ENCODE data around the gene ESF1.

The ESF1 gene

DNA sequence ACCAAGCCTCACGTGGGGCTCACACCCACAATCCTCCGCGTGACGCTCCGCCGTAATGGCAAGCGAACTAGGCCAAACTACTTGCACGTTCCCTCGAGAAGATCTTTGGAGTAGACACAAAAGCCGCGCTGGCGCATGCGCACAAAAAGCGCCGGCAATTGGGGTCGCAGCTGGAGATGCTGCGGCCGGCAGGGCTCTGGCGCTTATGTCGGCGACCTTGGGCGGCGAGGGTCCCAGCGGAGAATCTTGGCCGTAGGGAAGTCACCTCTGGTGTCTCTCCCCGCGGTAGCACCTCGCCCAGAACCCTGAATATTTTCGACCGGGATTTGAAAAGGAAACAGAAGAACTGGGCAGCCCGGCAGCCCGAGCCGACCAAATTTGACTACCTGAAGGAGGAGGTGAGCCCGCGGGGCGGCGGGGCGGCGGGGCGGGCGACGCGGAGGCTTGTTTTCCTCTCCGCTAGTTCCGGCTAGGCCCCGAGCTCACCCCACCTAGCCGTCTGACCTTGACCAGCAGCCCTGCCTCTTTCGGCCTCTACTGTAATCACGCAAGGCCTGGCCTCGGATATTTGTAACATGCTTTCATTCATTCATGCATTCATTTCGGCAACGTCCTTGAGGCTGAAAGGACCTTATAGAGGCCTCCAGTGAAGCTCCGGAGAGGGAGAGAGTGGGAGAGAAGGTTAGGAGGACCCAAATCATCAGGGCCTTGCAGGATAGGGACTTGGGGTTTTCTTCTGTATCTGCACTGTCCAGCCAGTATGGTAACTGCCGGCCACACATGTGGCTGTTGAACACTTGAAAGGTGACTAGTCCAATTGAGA, at the start of gene ESF1, which contains the start of gene NDUFAF5:
Gene ESF1, minus strand, starts transcription at position 27 of the 823 bp plus-strand sequence. CDS start 1,779 bp downstream, outside the sequence.
Gene NDUFAF5, plus strand, starts transcription at position 136 of the 823 bp plus-strand sequence. Its CDS starts 41 bp downstream, at position 177.
- peak; percentile 98 for DNase-seq (ENCODE audit: low read depth)

GRCh38 chr20:13831476-13831875, 46.8 kb upstream of the ESF1 start:
- DNase-seq (ENCODE audit: low read depth): no peak

GRCh38 chr20:13825465-13825864, 40.7 kb upstream of the ESF1 start:
- DNase-seq (ENCODE audit: low read depth): no peak

DNA sequence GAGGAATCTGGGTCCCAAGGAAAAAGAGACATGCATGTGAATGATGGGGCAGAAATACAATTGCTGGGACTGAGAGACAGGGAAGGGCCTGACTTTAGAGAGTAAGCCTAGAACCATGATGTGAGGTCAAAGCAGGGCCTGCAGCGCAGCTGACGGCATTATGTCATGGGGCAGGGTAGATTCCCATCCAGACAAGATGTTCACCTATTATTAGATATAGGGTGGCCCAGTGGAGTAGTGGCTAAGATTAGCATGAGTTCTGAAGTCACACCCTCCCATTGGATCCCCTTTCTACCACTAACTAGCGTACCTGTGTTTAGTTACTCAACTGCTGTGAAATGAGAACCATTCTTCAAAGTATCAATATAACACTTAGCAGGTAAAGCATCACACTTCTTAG, 39.7 kb upstream of the ESF1 start:
- no peak for DNase-seq (ENCODE audit: low read depth)

DNA sequence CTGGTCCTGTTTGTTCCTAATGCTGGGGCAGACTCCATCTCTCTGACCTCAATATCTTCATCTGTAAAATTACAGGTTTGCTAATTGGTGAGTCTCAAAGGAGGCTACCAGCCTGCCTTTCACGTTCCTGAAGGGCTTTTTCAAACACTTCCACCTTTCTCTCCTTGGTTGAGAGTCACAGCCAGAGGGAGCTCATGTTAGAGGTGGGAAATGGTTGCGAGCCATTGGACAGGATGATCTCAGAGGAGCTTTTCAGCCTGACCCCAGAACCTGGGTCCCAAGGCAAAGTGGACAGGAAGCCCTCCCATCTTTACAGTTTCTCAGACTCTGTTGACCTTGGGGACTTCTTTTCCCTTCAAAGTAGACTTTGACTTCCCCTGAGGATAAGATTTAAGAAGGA, 37.7 kb upstream of the ESF1 start:
- no peak for DNase-seq (ENCODE audit: low read depth)

DNA sequence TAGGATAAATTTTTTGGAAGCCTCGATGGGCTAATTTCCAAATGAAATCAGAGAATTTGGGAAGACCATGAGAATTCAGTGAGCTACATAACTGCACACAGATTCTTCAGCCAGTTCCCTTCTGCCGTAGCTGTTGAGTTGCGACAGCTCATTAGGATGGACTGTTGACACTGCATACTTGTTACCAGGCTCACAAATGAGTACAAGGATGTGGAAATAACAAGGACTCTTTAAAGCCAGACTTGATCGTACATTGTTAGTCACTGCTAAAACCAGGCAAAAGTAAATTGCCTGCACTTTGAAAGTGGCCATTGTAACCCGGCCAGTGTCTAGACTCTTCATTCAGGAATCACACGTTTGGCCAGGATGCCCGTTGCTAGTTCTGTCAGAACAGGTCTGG, 37.2 kb upstream of the ESF1 start:
- DNase-seq (ENCODE audit: low read depth): peak; percentile 25

GRCh38 chr20:13819885-13820645, 35.3 kb upstream of the ESF1 start:
- DNase-seq (ENCODE audit: low read depth): peak; percentile 55

GRCh38 chr20:13817342-13817741, 32.6 kb upstream of the ESF1 start:
- peak; percentile 67 for DNase-seq (ENCODE audit: low read depth)

DNA sequence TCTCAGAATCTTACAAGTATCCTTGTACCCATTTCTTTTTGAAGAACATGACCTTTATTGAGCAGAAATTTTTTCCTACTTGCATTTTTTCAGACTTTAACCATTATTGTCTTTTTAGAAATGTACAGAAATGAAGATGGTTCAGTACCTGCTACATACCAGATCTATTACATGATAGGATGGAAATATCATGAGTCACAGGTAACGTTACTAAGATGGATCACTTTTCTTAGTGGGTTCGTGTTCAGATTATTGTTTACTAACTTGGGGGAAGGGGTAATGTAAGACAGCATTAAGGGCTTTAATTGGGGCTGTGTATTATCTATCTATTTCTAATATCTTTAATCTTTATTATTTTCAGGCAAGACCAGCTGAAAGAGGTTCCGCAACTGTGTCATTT, 32.0 kb upstream of the ESF1 start:
- DNase-seq (ENCODE audit: low read depth): peak; percentile 30

DNA sequence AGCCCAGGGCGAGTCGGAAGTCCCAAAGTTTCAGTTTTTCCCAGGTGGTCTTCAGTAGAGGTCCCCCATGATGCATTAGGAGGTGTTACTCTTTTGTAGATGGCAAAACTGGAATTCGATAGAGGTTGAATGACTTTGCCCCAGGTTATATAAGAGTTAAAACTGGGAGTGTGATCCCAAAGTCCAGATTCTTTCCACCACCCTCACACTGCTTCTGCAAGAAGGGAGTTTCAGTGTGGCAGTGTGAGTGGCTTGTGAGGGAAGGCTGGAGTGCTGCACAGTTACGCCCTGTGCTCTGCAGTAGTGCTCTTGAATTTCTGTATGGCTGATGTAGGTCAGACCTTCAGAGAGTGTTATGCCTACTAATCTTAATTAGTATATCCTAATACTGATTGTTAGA, 30.0 kb upstream of the ESF1 start:
- DNase-seq (ENCODE audit: low read depth): no peak

DNA sequence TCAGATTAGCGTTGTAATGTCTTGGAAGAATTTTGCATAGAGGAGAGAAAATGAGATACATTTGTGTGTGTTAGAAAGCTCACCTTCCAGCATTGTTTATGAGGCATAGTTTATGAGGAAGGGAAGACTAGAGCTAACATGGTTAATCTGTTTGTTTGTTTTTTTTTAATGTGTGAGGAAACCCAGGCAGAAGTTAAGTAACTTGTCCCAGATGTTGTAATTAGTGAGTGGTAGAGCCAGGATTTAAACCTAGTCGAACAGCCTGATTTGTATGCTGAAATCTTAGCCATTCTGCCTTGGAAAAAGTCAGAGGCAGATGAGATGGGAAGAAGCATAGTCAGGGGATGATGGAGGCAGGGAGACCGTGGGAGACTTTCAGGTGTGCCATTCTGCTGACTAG, 29.2 kb upstream of the ESF1 start:
- DNase-seq (ENCODE audit: low read depth): no peak

DNA sequence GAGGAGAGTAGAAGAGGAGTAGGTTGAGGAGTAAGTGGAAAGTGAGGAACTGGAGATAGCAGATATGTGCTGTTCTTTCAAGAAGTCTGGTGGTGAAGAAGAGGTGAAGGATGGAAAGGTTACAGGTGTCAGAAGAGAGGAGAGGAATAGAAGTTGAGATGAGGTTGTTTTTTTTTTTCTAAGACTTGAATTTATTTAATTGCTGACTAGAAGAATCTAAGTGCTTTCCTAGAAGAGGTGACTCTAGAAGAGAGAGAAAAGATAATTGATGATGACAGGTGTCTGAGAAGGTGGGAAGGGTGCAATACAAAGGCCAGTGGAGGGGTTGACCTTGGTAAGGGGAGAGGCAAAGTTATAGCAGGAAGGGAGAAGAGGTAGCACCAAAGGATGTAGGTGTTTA, 25.7 kb upstream of the ESF1 start:
- no peak for DNase-seq (ENCODE audit: low read depth)

GRCh38 chr20:13809855-13810254, 25.1 kb upstream of the ESF1 start:
- DNase-seq (ENCODE audit: low read depth): no peak

- DNase-seq (ENCODE audit: low read depth): no peak
These were observed 24.7 kb upstream of the ESF1 start for GRCh38 chr20:13809373-13809772.

- DNase-seq (ENCODE audit: low read depth): peak; percentile 88
These were observed 16.0 kb upstream of the ESF1 start for GRCh38 chr20:13800728-13801134.

DNA sequence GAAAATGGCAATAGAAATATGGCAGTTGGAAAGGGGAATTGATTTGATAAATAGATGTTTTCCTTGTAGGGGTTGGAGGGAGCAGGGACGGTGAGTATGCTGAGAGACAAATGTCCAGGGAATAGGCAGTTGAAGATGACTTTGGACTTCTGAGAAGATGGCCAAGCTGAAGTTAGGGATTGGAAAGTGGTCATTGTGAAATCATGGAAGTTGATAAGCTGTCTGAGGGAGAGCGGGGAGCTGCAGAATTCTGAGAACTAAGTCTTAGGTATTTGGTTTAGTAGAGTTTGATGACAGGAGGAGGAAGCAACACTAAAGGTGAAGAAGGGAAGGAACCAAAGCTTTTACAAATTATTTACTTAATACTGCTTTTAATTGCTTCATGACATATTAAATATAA, 15.3 kb upstream of the ESF1 start:
- DNase-seq (ENCODE audit: low read depth): no peak

- no peak for DNase-seq (ENCODE audit: low read depth)
These were observed 14.3 kb upstream of the ESF1 start for GRCh38 chr20:13799040-13799439.

DNA sequence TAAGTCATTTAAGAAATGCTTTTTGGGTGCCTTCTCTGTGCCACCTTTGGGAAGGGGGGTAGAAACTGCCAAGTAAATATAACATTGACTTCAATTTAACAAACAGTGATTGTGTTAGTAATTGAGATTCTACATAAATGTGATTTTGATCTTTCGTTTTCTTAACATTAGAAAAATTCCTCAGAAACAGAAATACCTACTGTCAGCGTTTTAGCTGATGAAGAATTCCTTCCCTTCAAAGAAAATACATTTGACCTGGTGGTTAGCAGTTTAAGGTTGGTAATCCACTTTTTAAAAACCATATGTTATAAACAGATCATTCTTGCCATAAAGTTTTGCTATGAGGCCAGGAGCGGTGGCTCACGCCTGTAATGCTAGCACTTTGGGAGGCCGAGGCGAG, 9.9 kb upstream of the ESF1 start:
- DNase-seq (ENCODE audit: low read depth): no peak

DNA sequence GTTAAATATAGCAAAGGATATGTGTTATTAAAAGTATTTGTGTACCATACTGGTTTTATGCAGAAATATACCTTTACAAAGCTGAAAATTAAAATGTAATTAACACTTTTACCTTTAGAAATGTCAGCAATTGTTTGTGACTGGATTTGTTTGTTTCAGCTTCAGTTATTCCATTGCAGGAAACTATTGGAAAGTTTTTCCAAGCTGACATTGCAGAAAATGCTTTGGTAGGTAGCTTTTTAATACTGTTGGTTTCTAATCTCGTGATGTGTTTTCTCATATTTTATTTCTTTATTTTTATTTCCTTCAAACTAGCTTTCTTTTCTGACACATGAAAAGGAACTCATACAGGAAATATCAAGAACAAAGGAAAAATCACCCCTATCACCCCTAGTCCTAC, 8.3 kb upstream of the ESF1 start:
- DNase-seq (ENCODE audit: low read depth): no peak

- no peak for DNase-seq (ENCODE audit: low read depth)
These were observed 7.1 kb upstream of the ESF1 start for GRCh38 chr20:13791540-13792459.

DNA sequence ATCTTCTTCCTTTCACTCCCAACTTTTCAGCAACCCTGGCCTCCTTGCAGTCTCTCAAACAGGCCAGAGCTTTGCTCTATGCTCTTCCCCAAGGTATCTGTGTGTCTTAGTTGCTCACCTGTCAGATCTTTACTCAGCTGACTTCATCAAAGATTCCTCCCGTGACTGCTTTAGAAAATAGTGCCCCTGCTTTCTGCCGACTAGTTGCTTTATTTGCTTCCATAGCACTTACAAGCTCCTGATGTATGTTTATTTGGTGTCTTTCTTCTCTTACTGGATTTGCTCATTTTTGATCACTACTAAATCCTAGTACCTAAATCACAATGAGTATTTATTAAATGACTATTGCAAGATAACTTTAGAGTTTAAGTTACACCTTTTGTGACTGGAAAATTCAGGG, 6.0 kb upstream of the ESF1 start:
- no peak for DNase-seq (ENCODE audit: low read depth)

GRCh38 chr20:13788167-13788834, 3.6 kb upstream of the ESF1 start:
- DNase-seq (ENCODE audit: low read depth): peak; percentile 81
